NCI-H69 (cell line): ENCODE data around the gene PFAS.
"Not testable (repeated sequence)": the region's sequence is repeated elsewhere in the genome, so short reads cannot be mapped to it uniquely, and the experiment has no call there.

Source experiments
- DNase-seq: peaks from one replicate; lab custom pipeline; 2025; lab: John Stamatoyannopoulos, UW

PFAS gene

GRCh38 chr17:8248751-8249607 lies at the start of gene PFAS:
Gene PFAS (plus strand): TSS chr17:8249289. CDS start chr17:8253938, 4,649 bp downstream.
- peak; percentile 93 for DNase-seq

GRCh38 chr17:8204761-8205555 lies 44.1 kb upstream of the PFAS start:
- no peak for DNase-seq

- DNase-seq = no peak
Measured at GRCh38 chr17:8206536-8206935, 42.6 kb upstream of the PFAS start.

- DNase-seq = peak; percentile 96
Measured at GRCh38 chr17:8209907-8210760, 39.0 kb upstream of the PFAS start, which contains the start of gene AURKB. Gene AURKB (minus strand): TSS chr17:8210575. CDS start chr17:8210224, 351 bp downstream.

- DNase-seq = peak; percentile 57
Measured at GRCh38 chr17:8210761-8211458, 38.2 kb upstream of the PFAS start.

GRCh38 chr17:8212312-8213180 lies 36.5 kb upstream of the PFAS start:
- DNase-seq = no peak

- DNase-seq = not testable (repeated sequence)
Measured at GRCh38 chr17:8214000-8214399, 35.1 kb upstream of the PFAS start.

- peak; percentile 86 for DNase-seq
Measured at GRCh38 chr17:8220783-8221662, 28.1 kb upstream of the PFAS start.

- DNase-seq = peak; percentile 80
Measured at GRCh38 chr17:8221663-8222379, 27.3 kb upstream of the PFAS start.

- DNase-seq = no peak
Measured at GRCh38 chr17:8222380-8222629, 26.8 kb upstream of the PFAS start.

- peak; percentile 90 for DNase-seq
Measured at GRCh38 chr17:8222630-8223355, 26.3 kb upstream of the PFAS start.

- DNase-seq = peak; percentile 68
Measured at GRCh38 chr17:8223356-8224126, 25.5 kb upstream of the PFAS start.

- no peak for DNase-seq
Measured at GRCh38 chr17:8224891-8225812, 23.9 kb upstream of the PFAS start.

- peak; percentile 77 for DNase-seq
Measured at GRCh38 chr17:8225813-8226535, 23.1 kb upstream of the PFAS start.

- DNase-seq = peak; percentile 85
Measured at GRCh38 chr17:8226536-8227237, 22.4 kb upstream of the PFAS start.
